ENCODE results near the gene SLC25A29.

GRCh38 chr14:100327128-100327527 lies 20.9 kb upstream of the SLC25A29 start:
- TF ChIP-seq CTCF (IDR thresholded peaks at IDR 0.05) (no peak), ZFX (IDR thresholded peaks at IDR 0.05; ENCODE audit: borderline replicate concordance) (no peak)

Data from 22Rv1 (cell line).